CD1c-positive myeloid dendritic cell (primary cell): ENCODE measurements around the gene KRTAP12-3.
A peak's percentile ranks its signal among the peaks of the same experiment; 100 is the strongest.
"Not testable (repeated sequence)": the region's sequence is repeated elsewhere in the genome, so short reads cannot be mapped to it uniquely, and the experiment has no call there.

ENCODE experiments used
- DNase-seq: peaks from one replicate; pipeline ENCODE4 v3.0.0-alpha.2; 2016; ENCODE audit errors: extremely low spot score

Gene KRTAP12-3

DNA sequence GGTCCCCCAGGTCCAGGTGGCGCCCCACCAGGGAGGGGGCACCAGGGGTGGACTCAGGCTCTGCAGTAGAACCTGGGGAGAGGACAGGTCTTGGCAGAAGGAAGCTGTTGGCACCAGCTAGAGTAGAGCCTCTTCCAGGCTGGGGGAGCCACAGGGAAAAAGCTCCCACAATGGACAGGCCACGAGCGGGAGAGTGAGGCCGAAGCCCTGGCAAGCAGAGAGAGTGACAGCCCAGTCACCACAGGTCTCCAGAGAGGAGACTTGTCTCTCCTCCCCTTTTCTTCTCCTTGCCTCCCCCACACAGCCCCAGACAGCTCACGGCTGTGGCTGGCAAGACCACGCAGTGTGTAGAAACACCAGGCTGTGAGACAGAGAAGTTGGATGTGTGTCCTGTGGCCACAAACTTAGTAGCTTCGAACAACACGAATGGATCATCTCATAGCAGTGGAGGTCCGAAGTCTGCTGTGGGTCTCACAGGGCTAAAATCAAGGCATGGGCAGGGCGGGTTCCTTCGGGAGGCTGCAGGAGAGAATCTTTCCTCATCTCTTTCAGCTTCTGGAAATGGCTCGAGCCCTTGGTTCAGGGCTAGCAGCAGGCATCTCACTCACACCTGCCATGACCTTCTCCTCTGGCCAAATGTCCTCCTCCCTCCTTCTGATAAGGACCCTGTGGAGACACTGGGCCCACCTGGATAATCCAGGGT is 6.6 kb upstream of the KRTAP12-3 start:
- no peak for DNase-seq

DNA sequence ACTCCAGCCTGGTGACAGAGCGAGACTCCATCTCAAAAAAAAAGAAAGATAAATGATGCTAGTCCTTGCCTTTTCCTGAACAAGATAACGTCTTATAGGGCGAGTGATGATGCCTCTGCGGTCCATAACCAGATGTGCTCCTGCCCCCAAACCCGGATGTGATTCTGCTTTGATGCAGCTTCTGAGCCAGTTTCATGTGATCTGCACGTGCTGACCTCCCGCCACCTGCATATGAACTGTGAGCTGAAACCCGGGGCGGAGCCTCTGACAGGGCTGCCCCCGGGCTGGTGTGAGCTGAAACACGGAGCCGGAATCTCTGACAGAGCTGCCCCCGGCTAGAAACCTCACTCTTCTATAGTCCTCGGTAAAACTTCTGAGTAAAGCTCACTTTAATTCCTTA is 4.6 kb upstream of the KRTAP12-3 start:
- no peak for DNase-seq

DNA sequence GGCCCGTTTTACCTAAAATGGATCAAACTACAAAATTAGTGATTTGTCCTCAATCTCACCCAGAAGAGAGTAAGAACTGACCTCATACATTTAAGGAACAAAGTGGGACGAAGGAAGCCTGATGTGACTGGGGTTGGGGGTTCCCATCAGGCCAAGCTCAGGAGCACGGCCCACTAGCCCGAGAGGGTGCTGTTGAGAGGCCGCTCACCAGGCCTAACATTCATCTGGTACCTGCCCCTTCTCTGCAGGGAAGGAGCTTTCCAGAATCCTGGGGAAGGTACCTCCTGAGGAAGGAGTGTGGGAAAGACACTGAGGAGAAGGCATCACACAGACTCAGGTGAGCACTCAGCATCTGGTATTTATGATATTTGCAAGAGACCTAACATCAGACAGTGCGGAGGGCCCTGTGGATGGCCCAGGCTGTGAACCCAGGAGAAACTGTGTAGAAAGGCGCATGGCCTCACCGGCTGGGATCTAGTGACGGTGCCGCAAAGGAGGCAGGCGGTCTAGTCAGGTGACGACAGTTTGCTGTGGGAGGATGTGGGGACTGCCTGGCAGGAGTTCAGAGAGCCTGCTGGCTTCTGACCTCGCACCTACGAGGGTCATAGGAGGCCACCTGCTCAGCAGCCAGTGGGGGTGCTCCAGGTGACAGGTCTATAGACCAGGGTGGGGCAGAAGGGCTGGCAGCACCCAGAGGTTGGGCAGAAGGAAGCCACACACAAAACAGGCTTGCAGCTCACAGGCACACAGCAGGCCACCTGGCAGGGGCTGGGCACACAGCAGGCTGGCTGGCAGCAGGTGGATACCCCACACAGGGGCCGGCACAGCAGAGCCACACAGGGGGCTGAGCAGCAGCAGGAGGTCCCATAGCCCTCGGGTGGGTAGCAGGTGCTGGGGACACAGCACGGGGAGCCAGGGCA is 3.8 kb upstream of the KRTAP12-3 start:
- DNase-seq, result no peak

DNA sequence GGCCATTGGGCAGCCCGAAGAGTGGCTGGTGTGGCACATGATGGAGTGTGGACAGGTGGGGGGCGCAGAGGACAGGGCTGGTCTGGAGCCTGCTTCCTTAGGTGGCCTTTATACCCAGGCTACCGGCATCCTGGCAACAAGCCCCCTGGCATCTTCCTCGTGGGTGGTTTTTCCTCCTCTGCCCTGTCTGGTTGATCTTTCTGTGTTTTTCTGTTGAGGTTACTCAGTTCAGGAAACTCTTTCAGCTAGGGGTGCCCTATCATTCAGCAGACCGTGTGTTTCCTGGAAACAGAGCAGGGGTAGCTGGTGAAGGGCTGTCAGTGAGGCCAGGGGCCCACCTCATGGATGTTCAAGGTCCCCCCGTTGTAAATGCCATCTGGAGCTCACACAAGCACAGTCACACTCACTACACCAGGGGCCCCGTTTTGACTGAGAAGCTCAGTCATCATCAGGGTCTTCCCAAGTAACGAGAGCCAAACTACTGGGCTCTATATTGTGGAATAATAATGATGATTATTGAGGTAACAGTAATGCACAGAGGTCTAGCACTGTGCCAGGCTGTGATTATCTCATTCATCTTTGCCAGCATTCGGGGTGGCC is 3.1 kb upstream of the KRTAP12-3 start, which contains the start of gene KRTAP12-4:
Gene KRTAP12-4 (minus strand): TSS at position 84 of the 600 bp plus-strand sequence. CDS start 45 bp downstream, at position 39.
- no peak for DNase-seq

DNA sequence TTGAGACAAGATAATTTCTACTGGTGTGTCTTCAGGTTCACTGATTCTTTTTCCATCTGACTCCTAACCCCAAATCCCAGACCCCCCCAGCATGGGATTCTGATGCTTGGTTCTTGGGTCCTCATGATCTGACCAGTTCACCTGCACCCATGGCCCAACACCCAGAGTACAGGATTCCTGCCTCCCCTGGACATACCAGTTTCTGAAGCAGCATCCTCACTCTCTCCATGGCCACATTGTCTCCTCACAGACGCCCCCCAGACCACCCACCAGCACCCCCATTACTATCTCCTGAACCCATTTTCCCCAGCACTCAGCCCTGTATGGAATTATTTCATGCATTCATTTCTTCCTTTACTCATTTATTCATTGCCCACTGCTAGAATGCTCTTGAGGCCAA is 864 bp upstream of the KRTAP12-3 start:
- no peak for DNase-seq

DNA sequence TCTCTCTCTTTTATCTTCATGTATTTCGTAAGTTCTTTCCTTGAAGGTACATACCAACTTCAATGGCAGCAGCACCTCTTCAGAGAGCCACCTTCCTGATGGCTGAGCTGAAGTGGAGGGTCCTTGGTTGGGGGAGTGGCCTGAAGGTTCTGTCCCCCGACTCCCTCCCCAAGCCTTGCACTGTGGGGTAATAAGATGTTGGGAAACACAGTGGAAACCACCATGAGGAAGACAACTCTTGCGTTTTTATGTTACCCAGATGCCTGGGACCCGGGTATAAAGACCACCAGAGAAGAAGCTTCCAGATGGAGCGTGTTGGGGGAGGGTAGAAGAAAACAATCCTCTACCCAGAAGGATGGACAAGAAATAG is 794 bp downstream of the KRTAP12-3 start:
- no peak for DNase-seq

DNA sequence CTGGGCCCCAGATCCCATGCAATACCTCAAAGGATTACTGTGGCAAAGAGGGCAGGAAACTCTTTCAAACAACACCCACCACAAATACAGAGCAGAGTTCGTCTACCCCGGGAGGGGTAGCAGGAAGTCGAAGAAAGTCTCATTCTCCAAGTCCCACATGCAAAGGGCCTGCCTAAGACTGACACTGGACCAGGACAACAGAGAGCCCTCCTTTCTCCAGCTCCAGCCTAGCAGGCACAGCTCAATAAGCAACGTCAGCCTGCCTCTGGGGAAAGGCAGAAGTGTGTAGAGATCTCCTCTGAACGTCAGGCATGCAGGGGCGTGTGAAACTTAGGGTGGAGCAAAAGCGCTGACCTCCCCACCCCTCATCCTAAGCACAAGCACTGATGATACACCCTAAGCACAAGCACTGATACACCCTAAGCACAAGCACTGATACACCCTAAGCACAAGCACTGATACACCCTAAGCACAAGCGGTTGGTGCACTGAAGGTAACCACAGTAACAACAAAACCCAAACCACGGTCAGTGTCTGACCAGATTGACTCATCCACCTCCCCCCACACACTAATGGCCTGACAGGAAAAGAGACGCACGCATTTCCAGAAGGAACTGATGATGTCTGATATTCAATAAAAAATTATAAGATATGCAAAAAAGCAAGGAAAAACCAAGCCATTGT is 1.3 kb downstream of the KRTAP12-3 start:
- peak; percentile 1 for DNase-seq

DNA sequence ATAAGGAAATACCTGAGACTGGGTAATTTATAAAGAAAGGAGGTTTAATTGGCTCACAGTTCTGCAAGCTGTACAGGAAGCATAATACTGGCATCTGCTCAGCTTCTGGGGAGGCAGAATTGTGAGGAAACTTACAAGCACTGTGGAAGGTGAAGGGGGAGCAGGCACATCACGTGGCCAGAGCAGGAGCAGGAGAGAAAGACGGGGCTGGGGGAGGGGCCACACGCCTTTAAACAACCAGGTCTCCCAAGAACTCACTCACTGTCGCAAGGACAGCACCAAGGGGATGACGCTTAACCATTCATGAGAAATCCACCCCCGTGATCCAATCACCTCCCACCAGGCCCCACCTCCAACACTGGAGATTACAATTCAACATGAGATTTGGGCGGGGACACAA is 3.8 kb downstream of the KRTAP12-3 start:
- not testable (repeated sequence) for DNase-seq

DNA sequence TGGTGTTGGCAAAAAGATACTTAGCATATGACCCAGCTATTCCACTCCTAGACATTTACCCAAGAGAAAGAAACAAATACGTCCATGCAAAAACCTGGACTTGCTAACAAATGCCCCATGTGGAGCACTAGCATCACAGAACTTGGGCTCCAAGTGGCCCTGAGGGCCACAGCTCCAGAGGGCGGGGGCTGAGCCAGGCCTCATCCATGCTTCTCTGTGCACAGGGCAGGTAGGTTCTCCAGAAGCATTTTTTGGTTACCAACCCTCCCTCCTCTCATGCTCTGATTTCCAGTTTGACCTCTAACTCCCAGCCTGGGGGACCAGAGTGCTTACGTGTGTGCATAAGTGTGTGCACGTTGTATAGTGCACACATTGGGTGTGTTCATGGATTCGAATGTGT is 7.0 kb downstream of the KRTAP12-3 start:
- DNase-seq, result no peak

DNA sequence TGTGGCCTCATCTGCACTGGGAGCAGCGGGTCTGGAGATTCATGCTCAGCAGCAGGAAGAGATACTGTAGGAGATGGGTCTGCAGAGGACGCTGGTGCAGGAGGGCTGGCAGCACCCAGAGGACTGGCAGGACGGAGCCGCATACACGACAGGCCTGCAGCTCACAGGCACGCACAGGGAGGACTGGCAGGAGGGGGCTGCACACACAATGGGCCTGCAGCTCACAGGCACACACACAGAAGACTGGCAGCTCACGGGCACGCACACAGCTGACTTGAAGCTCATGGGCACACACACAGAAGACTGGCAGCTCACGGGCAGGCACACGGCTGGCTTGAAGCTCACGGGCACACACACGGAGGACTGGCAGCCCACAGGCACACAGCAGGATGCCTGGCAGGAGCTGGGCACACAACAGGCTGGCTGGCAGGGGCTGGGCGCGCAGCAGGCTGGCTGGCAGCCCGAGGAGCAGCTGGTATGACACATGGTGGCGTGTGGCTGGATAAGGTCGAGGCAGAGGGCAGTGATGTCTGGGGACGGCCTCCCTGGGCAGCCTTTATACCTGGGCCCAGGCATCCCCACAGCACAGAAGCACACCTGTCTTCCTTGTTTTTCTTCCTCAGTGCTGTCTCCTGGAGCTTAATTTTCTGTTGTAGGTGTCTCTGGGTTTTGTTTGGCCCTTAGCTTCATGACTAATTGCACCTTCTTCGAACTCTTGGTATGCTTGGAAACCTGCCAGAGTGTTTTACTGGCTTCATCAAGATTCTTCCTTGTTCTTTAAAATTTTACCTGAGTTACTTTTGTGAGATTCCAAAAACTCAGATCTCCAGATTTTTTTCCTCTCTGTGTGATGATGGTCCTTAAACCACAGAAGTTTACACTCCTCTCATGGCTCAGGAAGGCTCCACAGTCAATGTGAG is 8.9 kb downstream of the KRTAP12-3 start, which contains the start of gene KRTAP12-2:
Gene KRTAP12-2 (minus strand): TSS at position 527 of the 920 bp plus-strand sequence. CDS start 41 bp downstream, at position 486.
- no peak for DNase-seq

DNA sequence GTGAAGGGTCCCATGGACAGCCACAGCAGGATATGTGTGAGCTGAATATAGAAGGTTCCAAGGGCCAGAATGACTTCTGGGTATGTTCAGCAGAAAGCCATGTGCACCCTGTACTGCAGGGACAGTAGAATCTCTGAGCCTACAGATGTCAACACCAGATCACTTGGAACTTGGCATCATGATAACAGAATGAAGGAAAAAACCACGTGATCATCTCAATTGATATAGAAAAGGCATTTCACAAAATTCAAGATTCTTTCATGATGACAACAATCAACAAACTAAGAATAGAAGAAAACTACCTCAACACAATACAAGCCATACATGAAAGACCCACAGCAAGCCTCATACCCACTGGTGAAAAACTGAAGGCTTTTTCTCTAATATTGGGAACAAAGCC is 9.9 kb downstream of the KRTAP12-3 start:
- no peak for DNase-seq

DNA sequence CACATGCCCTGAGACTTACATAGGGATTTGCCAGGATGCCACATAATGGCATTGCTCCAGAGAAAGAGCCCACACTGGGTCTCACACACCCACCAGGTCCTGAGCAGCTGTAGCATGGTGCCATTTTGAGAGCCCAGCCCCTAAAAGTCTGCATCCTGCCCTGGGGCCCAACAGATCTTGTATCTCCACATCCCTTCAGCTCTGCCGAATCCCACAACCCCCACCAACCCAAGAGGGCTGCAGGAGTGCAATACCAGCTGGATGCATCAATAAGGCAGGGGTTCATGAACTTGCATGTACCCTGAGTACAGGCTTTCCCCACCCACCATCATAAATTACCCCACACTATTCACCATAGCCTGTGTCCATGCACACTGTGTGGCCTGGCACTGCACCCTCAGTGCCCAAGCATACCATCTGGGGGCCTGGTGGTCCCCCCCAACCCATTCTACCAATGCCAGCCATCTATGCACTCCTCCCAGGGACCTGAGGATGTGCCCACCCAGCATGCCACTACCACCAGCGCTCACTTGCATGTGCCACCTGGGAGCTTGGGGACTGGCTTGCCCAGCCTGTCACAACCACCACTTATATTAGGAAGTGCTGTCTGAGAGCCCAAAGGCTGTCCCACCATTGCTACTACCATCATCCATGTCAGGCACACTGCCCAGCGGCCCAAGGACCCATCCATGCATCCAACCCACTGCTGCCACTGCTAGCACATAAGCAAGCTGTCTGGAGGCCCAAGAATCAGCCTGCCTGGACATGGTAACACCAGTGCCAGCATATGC is 13.1 kb downstream of the KRTAP12-3 start:
- DNase-seq, result no peak

DNA sequence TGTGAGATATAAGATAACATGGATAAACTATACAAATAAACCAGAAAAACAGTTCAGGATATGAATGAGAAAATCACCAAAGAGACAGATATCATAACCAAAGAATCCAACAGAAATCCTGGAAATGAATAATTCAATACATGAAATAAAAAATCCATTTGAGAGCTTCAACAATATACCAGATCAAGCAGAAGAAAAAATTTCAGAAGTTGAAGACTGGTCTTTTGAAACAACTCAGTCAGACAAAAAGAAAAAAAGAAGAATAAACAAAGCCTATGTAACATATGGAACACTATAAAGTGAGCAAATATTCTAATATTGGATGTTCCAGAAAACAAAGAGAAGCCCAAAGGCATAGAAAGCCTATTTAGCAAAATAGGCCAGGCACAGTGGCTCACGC is 14.2 kb downstream of the KRTAP12-3 start:
- DNase-seq, result no peak

DNA sequence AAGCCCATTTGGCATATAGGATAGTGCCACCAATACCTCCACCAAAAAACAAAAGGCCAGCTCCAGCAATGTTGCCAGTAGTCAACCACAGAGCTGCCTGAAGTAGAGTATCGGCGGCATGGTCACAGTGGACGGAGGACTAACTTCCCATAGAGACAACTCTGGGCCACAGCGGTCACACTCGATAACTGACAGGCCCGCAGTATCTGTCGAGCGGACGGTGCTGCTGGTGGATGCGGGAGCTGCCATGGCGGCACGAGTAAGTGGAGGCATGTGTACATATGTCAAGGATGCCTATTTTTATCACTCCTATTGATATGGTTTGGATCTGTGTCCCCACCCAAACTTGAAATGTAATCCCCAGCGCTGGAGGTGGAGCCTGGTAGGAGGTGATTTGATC is 20.1 kb downstream of the KRTAP12-3 start:
- DNase-seq, result no peak

DNA sequence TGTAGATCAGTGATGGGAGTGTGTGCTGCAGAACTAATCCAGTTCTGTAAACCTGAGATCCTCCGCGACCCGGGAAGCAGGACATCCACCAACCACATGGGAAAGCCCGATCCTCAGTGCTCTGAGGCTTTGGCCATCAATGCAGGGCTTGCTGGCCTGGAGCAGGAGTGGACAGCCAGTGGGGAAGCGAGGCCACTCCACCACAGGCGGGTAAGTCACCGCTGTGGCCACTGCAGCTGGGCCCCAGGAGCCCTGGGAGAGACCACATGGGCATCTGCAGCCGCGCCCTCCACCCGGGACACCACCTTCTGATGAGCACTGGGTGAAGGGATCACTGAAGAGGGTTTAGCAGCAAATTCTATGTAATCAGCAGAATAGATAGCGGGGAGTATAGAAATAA is 23.4 kb downstream of the KRTAP12-3 start:
- no peak for DNase-seq

DNA sequence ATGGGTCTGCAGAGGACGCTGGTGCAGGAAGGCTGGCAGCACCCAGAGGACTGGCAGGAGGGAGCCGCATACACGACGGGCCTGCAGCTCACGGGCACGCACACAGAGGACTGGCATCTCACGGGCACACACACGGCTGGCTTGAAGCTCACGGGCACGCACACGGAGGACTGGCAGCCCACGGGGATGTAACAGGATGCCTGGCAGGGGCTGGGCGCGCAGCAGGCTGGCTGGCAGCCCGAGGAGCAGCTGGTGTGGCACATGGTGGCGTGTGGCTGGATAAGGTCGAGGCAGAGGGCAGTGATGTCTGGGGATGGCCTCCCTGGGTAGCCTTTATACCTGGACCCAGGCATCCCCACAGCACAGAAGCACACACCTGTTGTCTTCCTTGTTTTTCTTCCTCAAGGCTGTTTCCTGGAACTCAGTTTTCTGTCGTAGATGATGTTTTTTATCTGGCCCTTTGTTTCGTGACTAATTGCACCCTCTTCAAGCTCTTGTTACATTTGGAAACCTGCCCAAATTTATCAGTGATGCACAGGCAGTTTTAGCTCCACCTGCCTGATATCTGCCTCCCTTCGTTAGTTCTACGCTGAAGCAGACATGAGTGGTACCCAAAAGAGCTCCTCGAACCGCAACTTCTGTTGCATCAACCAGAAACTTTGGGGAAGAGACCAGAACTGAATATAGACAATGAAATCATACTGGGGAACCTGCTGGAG is 24.3 kb downstream of the KRTAP12-3 start, which contains the start of gene KRTAP12-1:
Gene KRTAP12-1 (minus strand): TSS at position 303 of the 719 bp plus-strand sequence. CDS start 40 bp downstream, at position 263.
- DNase-seq, result no peak

DNA sequence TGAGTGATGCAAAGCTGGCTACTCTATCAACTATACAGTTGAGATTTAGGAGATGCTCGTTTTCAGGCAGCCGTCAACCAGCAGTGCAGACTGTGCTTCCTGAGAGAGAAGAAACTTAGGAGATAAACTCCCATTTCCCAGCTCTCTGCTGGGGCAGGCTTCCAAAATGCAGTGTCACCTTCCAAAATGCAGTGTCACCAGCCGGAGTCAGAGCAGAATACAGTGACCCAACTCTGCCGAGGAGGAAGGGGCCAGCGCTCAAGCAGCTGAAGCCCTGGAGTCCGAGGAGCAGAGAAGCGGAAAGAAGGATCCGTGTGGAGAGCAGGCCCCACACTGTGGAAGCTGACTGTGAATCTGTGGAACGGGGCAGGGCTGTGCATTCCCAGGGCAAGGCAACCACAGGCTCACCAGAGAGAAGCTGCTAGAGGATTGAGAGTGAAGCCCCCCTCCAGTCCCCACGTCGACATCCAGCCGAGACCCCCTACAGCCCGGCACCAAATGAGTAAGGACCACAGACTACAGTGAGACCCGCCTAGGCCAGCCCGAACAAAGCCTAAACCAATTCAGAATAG is 24.9 kb downstream of the KRTAP12-3 start:
- DNase-seq, result no peak

DNA sequence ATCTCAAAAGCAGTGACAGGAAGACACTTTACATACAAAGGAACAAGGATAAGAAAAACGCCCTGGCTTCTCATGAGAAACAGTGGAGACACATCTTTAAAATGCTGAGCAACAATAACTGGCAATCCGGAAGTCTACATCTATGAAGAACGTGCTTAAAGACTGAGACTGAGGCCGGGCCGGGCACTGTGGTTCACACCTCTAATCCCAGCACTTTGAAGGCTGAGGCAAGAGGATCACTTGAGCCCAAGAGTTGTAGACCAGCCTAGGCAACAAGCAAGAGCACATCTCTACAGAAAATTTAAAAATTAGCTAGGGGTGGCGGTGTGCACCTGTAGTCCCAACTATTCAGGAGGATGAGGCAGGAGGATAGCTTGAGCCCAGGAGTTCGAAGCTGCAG is 26.3 kb downstream of the KRTAP12-3 start:
- DNase-seq, result no peak

DNA sequence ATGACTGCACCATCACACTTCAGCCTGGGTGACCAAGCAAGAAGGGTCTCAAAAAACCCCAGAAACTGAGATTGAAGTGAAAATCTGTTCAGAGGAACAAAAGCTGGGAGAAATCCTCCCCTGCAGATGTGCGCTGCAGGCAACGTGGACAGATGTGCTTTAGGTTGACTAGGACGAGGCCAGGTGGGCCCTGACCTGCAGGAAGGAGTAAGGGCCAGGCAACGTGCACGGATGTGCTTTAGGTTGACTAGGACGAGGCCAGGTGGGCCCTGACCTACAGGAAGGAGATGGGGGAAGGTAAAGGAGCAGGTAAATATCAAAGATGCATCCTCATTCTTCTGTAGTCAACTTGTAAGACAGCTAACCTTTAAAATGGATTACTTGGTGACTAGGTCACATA is 26.8 kb downstream of the KRTAP12-3 start:
- no peak for DNase-seq
